ENCODE results near the gene CDKL5.
"Not testable (repeated sequence)": the region's sequence is repeated elsewhere in the genome, so short reads cannot be mapped to it uniquely, and the experiment has no call there.

Gene CDKL5

GRCh38 chrX:18578546-18578945 lies 153.1 kb downstream of the CDKL5 start:
- DNase-seq = no peak

GRCh38 chrX:18579495-18579894 lies 154.1 kb downstream of the CDKL5 start:
- DNase-seq = no peak

GRCh38 chrX:18582910-18583493 lies 157.6 kb downstream of the CDKL5 start:
- DNase-seq = no peak

- DNase-seq = not testable (repeated sequence)
Measured at GRCh38 chrX:18589292-18589691, 163.9 kb downstream of the CDKL5 start.

- no peak for DNase-seq
Measured at GRCh38 chrX:18591834-18592233, 166.4 kb downstream of the CDKL5 start.

GRCh38 chrX:18594079-18594478 lies 168.7 kb downstream of the CDKL5 start:
- DNase-seq = no peak

- DNase-seq = no peak
Measured at GRCh38 chrX:18596096-18596495, 170.7 kb downstream of the CDKL5 start.

GRCh38 chrX:18598413-18598812 lies 173.0 kb downstream of the CDKL5 start:
- no peak for DNase-seq

- no peak for DNase-seq
Measured at GRCh38 chrX:18607966-18608365, 182.6 kb downstream of the CDKL5 start.

GRCh38 chrX:18613930-18614639 lies 188.7 kb downstream of the CDKL5 start:
- DNase-seq = no peak

- no peak for DNase-seq
Measured at GRCh38 chrX:18616688-18617406, 191.4 kb downstream of the CDKL5 start.

GRCh38 chrX:18617407-18617750 lies 192.0 kb downstream of the CDKL5 start:
- no peak for DNase-seq

GRCh38 chrX:18619288-18619687 lies 193.9 kb downstream of the CDKL5 start:
- no peak for DNase-seq

GRCh38 chrX:18620349-18620748 lies 194.9 kb downstream of the CDKL5 start:
- DNase-seq = no peak

- no peak for DNase-seq
Measured at GRCh38 chrX:18624599-18624998, 199.2 kb downstream of the CDKL5 start.

GRCh38 chrX:18630934-18631333 lies 205.5 kb downstream of the CDKL5 start:
- DNase-seq = no peak

GRCh38 chrX:18638398-18638797 lies 213.0 kb downstream of the CDKL5 start:
- no peak for DNase-seq

- DNase-seq = no peak
Measured at GRCh38 chrX:18639280-18639679, 213.9 kb downstream of the CDKL5 start.

- no peak for DNase-seq
Measured at GRCh38 chrX:18640686-18641085, 215.3 kb downstream of the CDKL5 start.

GRCh38 chrX:18643243-18643642 lies 217.8 kb downstream of the CDKL5 start:
- no peak for DNase-seq

GRCh38 chrX:18643853-18644252 lies 218.4 kb downstream of the CDKL5 start:
- DNase-seq = no peak

- no peak for DNase-seq
Measured at GRCh38 chrX:18647621-18648020, 222.2 kb downstream of the CDKL5 start.

- DNase-seq = no peak
Measured at GRCh38 chrX:18649498-18649951, 224.1 kb downstream of the CDKL5 start.

GRCh38 chrX:18650662-18651061 lies 225.3 kb downstream of the CDKL5 start:
- DNase-seq = no peak

Data from GDM1 (cell line).